ENCODE measurements around the gene HRC.

Gene HRC

DNA sequence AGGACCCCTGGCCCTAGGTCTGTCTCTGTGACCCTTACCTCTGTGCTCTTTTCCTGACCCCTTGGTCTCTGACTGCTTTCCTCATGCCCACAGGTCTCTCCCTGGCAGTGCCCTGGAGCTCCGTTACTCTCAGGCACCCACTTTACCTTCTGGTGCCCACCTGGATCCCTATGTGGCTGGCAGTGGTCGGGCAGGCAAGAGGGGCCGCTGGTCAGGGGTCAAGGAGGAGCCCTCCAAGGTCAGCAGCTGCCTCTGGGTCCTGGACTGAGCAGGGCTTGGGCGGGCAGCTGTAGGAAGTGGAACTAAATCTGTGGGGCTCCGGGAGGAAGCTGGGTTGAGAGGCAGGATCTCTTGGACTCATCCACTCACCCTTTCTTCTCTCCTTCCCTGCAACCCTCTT, 19.5 kb downstream of the HRC start:
- TF ChIP-seq, protein P1, sequence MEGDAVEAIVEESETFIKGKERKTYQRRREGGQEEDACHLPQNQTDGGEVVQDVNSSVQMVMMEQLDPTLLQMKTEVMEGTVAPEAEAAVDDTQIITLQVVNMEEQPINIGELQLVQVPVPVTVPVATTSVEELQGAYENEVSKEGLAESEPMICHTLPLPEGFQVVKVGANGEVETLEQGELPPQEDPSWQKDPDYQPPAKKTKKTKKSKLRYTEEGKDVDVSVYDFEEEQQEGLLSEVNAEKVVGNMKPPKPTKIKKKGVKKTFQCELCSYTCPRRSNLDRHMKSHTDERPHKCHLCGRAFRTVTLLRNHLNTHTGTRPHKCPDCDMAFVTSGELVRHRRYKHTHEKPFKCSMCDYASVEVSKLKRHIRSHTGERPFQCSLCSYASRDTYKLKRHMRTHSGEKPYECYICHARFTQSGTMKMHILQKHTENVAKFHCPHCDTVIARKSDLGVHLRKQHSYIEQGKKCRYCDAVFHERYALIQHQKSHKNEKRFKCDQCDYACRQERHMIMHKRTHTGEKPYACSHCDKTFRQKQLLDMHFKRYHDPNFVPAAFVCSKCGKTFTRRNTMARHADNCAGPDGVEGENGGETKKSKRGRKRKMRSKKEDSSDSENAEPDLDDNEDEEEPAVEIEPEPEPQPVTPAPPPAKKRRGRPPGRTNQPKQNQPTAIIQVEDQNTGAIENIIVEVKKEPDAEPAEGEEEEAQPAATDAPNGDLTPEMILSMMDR (IDR thresholded peaks at IDR 0.05), result no peak

DNA sequence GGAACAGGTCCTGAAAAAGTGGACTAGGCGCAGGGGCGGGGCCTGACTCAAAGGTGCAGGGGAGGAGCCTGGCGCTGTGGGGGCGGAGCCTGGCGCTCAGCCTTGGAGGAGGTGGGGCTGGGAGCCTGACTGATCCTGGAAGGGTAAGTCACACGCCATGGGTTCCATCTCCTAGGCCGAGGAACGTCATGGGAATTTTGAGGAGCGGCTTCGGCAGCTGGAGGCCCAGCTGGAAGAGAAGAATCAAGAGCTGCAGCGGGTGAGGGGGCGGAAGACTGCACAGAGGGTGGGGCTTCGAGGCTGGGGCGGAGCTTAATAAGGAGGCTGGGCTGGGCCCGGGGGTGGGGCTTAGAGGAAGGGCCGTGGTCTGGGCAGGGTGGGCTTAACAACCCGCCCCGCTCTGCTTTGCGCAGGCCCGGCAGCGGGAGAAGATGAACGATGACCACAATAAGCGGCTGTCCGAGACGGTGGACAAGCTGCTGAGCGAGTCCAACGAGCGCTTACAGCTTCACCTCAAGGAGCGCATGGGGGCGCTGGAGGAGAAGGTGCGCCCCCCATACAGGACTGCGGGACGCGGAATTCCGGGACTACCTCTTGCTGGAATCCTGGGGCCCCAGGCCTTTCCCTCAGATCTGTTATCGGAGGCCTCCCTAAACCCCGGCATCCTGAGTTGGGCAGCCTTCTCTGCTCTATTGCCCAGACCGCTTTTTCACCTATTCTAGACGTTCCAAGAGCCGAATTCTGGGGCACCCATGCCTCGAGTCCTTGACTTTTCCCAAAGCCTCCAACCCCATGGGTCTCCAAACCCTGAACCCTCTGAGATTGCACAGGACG, 21.4 kb downstream of the HRC start:
- TF ChIP-seq, protein P1 (IDR thresholded peaks at IDR 0.05), result no peak

DNA sequence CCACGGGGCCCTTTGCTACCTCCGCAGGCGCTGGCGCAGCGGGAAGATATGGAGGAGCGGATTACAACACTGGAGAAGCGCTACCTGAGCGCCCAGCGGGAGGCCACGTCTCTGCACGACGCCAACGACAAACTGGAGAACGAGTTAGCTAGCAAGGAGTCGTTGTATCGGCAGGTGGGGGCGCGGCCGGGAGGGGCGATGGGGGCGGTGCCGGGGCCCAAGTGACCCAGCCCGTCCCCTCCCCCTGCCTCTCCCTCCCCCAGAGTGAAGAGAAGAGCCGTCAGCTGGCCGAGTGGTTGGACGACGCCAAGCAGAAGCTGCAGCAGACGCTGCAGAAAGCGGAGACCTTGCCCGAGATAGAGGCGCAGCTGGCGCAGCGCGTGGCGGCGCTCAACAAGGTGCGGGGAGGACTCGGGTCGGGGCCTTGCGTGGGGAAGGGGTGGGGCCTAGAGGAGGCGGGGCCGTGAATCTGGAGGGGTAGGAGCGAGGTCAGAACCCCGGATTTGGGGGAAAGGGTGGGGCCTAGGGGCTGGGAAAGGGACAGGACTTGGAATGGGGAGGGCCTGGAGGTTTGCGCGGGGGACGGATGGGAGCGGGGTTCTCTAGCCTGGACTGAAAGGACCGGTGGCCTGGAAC, 22.1 kb downstream of the HRC start:
- TF ChIP-seq, protein P1 (IDR thresholded peaks at IDR 0.05), result no peak

DNA sequence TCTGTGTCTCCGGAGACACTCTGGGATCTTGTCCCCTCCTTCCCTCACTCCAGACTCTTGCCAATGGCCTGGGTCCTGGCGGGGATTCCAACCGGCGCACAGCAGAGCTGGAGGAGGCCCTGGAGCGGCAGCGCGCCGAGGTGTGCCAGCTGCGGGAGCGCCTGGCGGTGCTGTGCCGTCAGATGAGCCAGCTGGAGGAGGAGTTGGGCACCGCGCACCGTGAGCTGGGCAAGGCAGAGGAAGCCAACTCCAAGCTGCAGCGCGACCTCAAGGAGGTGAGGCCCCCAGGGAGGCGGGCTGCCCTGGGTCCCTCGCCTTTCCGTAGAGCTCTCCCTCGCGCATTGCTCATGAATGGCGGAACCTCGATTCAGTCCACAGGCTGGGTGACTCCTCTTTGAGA, 24.9 kb downstream of the HRC start:
- TF ChIP-seq, protein P1 (IDR thresholded peaks at IDR 0.05), result no peak

DNA sequence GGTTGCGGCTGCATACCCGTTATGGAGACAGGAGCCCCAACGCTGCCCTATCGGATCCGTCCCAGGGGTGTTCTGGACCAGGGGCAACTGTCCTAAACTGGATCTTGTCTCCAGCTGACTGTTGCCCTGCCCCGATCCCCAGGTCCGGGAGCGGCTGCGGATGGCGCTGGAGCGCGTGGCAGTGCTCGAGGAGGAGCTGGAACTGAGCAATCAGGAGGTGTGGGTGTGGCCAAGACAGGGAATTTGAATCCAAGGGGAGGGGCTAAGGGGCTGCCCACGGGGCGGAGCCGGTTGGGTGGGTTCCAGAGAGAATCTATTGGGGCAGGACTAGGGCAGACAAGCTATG, 26.0 kb downstream of the HRC start:
- TF ChIP-seq, protein P1 (IDR thresholded peaks at IDR 0.05), result no peak

DNA sequence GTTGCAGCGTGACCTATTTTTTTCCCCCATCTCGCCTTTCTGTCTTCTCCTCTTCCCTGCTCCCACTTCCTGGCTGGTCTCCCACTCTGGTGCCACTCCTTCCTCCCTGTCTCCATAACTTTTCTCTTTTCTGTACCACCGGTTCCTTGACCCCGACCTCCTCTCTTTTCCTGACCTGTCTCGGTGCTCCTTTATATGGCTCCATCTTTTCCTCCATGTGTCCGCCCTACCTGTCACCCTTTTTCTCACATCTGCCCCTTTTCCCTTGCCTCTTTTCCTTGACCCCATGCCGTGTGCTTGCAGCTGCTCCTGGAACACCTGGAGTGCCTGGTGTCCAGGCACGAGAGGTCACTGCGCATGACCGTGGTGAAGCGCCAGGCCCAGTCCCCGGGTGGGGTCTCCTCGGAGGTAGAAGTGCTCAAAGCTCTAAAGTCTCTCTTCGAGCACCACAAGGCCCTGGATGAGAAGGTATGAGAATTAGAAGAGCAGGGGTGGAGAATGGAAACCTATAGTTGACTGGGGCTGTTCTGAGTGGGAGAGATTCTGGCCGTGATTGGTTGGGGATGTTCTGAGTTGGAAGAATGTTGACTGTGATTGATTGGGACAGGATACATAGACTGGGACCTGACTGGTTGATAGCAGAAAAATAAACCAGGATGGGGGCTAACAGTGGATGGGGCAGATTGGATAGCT, 26.5 kb downstream of the HRC start:
- TF ChIP-seq, protein P1 (IDR thresholded peaks at IDR 0.05), result no peak

DNA sequence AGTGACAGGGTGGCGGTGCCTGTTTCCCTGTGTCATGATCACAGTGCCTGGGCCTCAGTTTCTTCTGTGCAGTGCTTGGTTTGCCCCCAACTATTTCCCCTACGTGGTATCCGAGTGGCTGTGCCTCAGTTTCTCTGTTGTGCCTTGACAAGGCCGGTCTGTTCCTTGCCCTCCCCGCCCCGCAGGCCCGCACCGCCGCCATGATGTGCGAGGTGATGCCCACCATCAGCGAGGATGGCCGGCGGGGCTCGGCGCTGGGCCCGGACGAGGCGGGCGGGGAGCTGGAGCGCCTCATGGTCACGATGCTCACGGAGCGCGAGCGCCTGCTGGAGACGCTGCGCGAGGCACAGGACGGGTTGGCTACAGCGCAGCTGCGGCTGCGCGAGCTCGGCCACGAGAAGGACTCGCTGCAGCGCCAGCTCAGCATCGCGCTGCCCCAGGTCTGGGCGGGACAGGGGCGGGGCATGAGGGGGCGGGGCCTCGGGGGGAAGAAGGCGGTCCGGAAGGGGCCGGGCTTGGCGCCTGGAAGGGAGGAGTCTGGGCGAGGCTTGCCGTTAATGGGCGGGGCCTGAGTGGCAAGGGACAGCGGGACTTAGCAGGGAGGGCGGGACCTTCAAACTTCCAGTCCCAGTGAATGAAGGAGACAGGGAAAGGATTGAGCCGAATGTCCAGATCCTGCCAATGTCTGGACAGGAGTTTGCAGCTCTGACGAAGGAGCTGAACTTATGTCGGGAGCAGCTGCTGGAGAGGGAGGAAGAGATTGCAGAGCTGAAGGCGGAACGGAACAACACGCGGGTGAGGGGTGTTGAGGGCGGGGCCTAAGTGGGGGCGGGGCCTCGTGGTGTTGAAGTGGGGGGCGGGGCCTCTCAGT, 27.3 kb downstream of the HRC start:
- TF ChIP-seq, protein P1 (IDR thresholded peaks at IDR 0.05), result no peak
